Muscle of back (tissue), 11 donors: ENCODE results near the gene CCDC148. TPM values are rescaled to one million over a fixed set of nuclear protein-coding genes. Genes with fewer than 3 reads are reported as not detected.
"Not testable (repeated sequence)": the region's sequence is repeated elsewhere in the genome, so short reads cannot be mapped to it uniquely, and the experiment has no call there.

Experiments
- DNase-seq, 3 donors: peaks; one replicate each; pipeline versions ENCODE4 v3.0.0 to v3.0.0-alpha.2; 2013
- polyA plus RNA-seq, 10 donors: library from polyadenylated mRNA; unstranded; fragments of 120-200 nt; gene quantifications; one replicate each; pipeline ENCODE4 v1.2.1, GENCODE V29; 2013; ENCODE audit not compliant: insufficient read length in 10 of 10

The CCDC148 gene
- polyA plus RNA-seq, 10 donors = 0.12 to 1.0 (median 0.27) TPM

GRCh38 chr2:158484892-158485556 is 28.5 kb upstream of the CCDC148 start:
- DNase-seq = no peak

GRCh38 chr2:158482594-158482993 is 26.0 kb upstream of the CCDC148 start:
- no peak for DNase-seq

GRCh38 chr2:158481116-158481515 is 24.6 kb upstream of the CCDC148 start:
- no peak for DNase-seq

- DNase-seq = peak in 1 of 3 donors; percentile 38
These were observed 22.3 kb upstream of the CCDC148 start for GRCh38 chr2:158478816-158479215.

- no peak for DNase-seq
These were observed 21.7 kb upstream of the CCDC148 start for GRCh38 chr2:158478237-158478636.

- DNase-seq = no peak
These were observed 20.6 kb upstream of the CCDC148 start for GRCh38 chr2:158477202-158477601.

GRCh38 chr2:158474526-158475011 is 18.0 kb upstream of the CCDC148 start:
- not testable (repeated sequence) for DNase-seq

GRCh38 chr2:158473719-158474392 is 17.3 kb upstream of the CCDC148 start:
- DNase-seq = no peak

- not testable (repeated sequence) for DNase-seq
These were observed 16.7 kb upstream of the CCDC148 start for GRCh38 chr2:158473300-158473699.

GRCh38 chr2:158472829-158473228 is 16.3 kb upstream of the CCDC148 start:
- not testable (repeated sequence) for DNase-seq

GRCh38 chr2:158467248-158467647 is 10.7 kb upstream of the CCDC148 start:
- DNase-seq = no peak

GRCh38 chr2:158464426-158465281 is 8.1 kb upstream of the CCDC148 start:
- DNase-seq = no peak

- no peak for DNase-seq
These were observed 7.0 kb upstream of the CCDC148 start for GRCh38 chr2:158463496-158464095.

GRCh38 chr2:158460632-158461297 is 4.2 kb upstream of the CCDC148 start:
- no peak for DNase-seq

GRCh38 chr2:158459161-158460003 is 2.8 kb upstream of the CCDC148 start:
- DNase-seq = peak in 1 of 3 donors; percentile 29

- DNase-seq = no peak
These were observed 2.0 kb upstream of the CCDC148 start for GRCh38 chr2:158458617-158458920.

- peak; percentile 39 to 90 (median 66) for DNase-seq
These were observed 1.5 kb upstream of the CCDC148 start for GRCh38 chr2:158457826-158458616.

GRCh38 chr2:158457092-158457825 is 706 bp upstream of the CCDC148 start:
- DNase-seq = peak; percentile 34 to 92 (median 75)

- DNase-seq = no peak
These were observed 12.9 kb downstream of the CCDC148 start for GRCh38 chr2:158443606-158444005.
